PFSK-1 (cell line): Measurements from ENCODE around the gene CDKL4.

Experiments used
- FOXP2 ChIP-seq: optimal IDR thresholded peaks from 2 replicates; pipeline ENCODE3; 2011; ENCODE audit warnings: borderline replicate concordance, control low read depth, inconsistent platforms; ENCODE audit not compliant: insufficient read depth; ENCODE audit errors: extremely low read length, extremely low read depth
- POLR2AphosphoS5 ChIP-seq: IDR thresholded peaks from 2 replicates; pipeline ENCODE4 v1.6.1; 2012; ENCODE audit warnings: low read depth, mild to moderate bottlenecking, control low read depth, low read length, moderate library complexity
- SIN3A ChIP-seq: IDR thresholded peaks from 2 replicates; pipeline ENCODE4 v1.6.1; 2012; ENCODE audit warnings: mild to moderate bottlenecking, low read length, moderate library complexity, borderline replicate concordance; ENCODE audit not compliant: insufficient read depth
- TAF1 ChIP-seq: IDR thresholded peaks from 2 replicates; pipeline ENCODE4 v1.6.1; 2012; ENCODE audit warnings: low read length, control low read depth, borderline replicate concordance; ENCODE audit not compliant: insufficient read depth
- TF ChIP-seq, protein P1 (sequence below), 2 experiments: IDR thresholded peaks; 2 replicates each; pipeline versions ENCODE4 v1.6.1 to v1.8.0; 2011 to 2012; ENCODE audit warnings: low read depth in 2 of 2, low read length in 2 of 2, control low read depth in 1 of 2, inconsistent platforms in 1 of 2, mild to moderate bottlenecking in 1 of 2, moderate library complexity in 1 of 2; ENCODE audit not compliant: insufficient read depth in 1 of 2

CDKL4 gene

DNA sequence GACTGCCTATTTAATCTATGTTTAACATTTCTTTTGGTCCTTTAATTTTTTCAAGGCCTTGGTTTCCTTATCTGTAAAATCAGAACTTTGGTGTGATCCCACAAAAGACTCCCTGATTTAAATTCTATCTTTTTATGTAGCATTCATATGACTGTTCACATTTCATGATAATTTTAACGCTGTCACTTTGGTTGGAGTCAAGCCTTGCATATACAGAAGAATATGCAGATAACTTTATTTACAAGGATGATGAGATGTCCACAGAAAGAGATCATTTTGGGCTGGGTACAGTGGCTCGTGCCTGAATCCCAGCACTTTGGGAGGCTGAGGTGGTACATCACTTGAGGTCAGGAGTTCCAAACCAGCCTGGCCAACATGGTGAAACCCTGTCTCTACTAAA is 84.5 kb downstream of the CDKL4 start:
- TF ChIP-seq, protein P1, sequence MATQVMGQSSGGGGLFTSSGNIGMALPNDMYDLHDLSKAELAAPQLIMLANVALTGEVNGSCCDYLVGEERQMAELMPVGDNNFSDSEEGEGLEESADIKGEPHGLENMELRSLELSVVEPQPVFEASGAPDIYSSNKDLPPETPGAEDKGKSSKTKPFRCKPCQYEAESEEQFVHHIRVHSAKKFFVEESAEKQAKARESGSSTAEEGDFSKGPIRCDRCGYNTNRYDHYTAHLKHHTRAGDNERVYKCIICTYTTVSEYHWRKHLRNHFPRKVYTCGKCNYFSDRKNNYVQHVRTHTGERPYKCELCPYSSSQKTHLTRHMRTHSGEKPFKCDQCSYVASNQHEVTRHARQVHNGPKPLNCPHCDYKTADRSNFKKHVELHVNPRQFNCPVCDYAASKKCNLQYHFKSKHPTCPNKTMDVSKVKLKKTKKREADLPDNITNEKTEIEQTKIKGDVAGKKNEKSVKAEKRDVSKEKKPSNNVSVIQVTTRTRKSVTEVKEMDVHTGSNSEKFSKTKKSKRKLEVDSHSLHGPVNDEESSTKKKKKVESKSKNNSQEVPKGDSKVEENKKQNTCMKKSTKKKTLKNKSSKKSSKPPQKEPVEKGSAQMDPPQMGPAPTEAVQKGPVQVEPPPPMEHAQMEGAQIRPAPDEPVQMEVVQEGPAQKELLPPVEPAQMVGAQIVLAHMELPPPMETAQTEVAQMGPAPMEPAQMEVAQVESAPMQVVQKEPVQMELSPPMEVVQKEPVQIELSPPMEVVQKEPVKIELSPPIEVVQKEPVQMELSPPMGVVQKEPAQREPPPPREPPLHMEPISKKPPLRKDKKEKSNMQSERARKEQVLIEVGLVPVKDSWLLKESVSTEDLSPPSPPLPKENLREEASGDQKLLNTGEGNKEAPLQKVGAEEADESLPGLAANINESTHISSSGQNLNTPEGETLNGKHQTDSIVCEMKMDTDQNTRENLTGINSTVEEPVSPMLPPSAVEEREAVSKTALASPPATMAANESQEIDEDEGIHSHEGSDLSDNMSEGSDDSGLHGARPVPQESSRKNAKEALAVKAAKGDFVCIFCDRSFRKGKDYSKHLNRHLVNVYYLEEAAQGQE (IDR thresholded peaks at IDR 0.05; ENCODE audit: insufficient read depth in 1 of 2, low read depth in 2 of 2, low read length in 2 of 2): no peak
- TF ChIP-seq SIN3A (no peak), FOXP2 (no peak), TAF1 (no peak), POLR2AphosphoS5 (no peak)

DNA sequence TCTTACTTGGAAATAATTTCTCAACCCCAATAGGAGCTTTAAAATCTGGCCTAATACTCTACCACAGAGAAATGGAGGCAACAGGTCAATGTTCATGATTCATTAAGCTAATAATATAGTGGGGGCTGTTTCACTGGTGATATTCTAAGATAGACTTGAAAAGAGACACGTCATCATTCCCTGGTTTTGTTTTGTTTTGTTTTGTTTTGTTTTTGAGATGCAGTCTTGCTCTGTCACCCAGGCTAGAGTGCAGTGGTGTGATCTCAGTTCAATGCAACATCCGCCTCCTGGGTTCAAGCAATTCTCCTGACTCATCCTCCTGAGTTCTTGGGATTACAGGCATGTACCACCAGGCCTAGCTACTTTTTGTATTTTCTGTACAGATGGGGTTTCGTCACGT is 85.4 kb downstream of the CDKL4 start:
- TF ChIP-seq, protein P1 (IDR thresholded peaks at IDR 0.05; ENCODE audit: insufficient read depth in 1 of 2, low read depth in 2 of 2, low read length in 2 of 2): no peak

DNA sequence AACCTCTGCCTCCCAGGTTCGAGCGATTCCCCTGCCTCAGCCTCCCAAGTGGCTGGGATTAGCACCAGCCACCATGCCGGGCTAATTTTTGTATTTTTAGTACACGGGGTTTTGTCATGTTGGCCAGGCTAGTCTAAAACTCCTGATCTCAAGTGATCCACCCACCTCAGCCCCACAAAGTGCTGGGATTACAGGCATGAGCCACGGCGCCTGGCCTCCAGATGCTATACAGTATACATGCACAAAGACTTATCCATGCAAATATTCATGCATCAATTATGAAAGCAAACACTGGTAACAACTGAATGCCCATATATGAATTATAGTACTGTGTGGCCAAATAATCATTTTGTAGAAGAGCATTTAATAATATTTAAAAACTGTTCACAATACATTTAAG is 86.9 kb downstream of the CDKL4 start:
- TF ChIP-seq FOXP2 (no peak), TAF1 (no peak), POLR2AphosphoS5 (no peak), SIN3A (no peak)
- TF ChIP-seq, protein P1 (IDR thresholded peaks at IDR 0.05; ENCODE audit: insufficient read depth in 1 of 2, low read depth in 2 of 2, low read length in 2 of 2): no peak

DNA sequence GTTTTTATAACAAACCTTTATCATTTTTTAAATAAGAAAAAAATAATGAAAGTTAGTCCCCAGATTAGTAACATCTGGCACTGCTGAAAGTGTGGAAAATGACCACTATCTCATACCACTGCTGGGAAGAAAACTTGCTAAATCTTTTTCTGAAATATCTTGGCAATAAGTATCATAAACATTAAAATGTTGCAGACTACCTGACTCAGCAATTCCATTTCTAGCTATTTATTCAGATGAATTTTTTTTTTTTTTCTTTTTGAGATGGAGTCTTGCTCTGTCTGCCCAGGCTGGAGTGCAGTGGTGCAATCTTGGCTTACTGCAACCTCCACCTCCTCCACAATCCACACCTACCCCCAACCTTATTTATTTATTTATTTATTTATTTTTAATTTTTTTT is 87.7 kb downstream of the CDKL4 start:
- TF ChIP-seq, protein P1 (IDR thresholded peaks at IDR 0.05; ENCODE audit: insufficient read depth in 1 of 2, low read depth in 2 of 2, low read length in 2 of 2): no peak
- TF ChIP-seq FOXP2 (no peak), TAF1 (no peak), SIN3A (no peak), POLR2AphosphoS5 (no peak)

DNA sequence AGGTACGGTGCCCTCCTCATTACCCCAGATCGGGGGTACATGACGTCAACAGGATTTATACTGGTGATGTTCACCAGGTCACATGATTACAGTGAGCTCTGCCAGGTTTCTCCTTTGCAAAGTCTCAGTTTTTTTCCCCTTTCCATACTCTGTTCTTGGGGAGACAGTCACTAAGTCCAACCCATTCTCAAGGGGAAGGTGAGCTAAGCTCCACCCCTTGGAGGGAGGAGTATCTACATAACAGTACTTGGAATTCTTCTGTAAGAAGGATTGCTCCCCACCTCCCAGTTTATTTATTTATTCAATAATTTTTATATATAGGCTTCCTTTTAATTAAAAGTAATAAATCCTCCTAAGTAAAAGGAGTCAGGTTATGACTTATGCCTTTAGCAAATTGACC is 88.8 kb downstream of the CDKL4 start:
- TF ChIP-seq POLR2AphosphoS5 (no peak), FOXP2 (no peak), SIN3A (no peak), TAF1 (no peak)
- TF ChIP-seq, protein P1 (IDR thresholded peaks at IDR 0.05; ENCODE audit: insufficient read depth in 1 of 2, low read depth in 2 of 2, low read length in 2 of 2): no peak
